Measurements from ENCODE around the gene ZNF30. TPM values are rescaled to one million over a fixed set of nuclear protein-coding genes. Genes with fewer than 3 reads are reported as not detected.

The ZNF30 gene
- total RNA-seq, 1 donor from 2014 or later = 3.5 TPM

DNA sequence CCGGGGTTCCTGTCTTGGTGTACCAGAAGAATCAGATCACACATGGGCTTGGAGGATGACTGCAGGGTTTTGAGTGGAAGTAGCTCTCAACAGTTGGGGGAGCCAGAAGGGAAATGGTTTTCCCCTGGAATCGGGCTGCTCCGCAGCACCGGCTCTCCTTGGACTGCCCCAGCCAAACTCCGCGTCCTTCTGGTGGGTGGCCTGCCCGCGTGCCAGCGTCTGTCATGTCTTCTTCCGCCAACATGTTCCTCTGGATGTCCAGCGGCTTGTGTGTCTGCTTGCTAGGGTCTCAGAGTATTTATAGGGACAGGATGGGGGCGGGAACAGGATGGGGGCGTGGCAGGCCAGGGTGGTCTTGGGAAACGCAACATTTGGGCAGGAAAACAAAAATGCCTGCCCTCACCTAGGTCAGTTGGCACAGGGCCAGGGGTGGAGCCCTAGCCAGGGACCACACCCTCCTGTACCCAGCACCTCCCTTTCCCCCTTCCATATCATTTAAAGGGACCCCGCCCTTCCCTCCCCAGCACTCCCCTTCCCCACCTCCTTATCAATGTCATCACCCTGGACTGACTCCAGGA is 1.3 kb upstream of the ZNF30 start:
- H3K27ac ChIP-seq = no peak overlapping the region
- peaks cover 12% of the 10 kb centered on the region for H3K4me1 ChIP-seq
- intact Hi-C loops (cut with DNase I) = no loop called here
- ATAC-seq (no peak), DNase-seq (no peak)
- TF ChIP-seq, protein P1, sequence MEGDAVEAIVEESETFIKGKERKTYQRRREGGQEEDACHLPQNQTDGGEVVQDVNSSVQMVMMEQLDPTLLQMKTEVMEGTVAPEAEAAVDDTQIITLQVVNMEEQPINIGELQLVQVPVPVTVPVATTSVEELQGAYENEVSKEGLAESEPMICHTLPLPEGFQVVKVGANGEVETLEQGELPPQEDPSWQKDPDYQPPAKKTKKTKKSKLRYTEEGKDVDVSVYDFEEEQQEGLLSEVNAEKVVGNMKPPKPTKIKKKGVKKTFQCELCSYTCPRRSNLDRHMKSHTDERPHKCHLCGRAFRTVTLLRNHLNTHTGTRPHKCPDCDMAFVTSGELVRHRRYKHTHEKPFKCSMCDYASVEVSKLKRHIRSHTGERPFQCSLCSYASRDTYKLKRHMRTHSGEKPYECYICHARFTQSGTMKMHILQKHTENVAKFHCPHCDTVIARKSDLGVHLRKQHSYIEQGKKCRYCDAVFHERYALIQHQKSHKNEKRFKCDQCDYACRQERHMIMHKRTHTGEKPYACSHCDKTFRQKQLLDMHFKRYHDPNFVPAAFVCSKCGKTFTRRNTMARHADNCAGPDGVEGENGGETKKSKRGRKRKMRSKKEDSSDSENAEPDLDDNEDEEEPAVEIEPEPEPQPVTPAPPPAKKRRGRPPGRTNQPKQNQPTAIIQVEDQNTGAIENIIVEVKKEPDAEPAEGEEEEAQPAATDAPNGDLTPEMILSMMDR (IDR thresholded peaks at IDR 0.05) = no peak
- no peak overlapping the region for H3K4me3 ChIP-seq
- no peaks in the 10 kb centered on the region for H3K9me3 ChIP-seq
- no peaks in the 10 kb centered on the region for H3K27me3 ChIP-seq (ENCODE audit: low read depth)
- H3K36me3 ChIP-seq = peaks cover 6% of the 10 kb centered on the region

DNA sequence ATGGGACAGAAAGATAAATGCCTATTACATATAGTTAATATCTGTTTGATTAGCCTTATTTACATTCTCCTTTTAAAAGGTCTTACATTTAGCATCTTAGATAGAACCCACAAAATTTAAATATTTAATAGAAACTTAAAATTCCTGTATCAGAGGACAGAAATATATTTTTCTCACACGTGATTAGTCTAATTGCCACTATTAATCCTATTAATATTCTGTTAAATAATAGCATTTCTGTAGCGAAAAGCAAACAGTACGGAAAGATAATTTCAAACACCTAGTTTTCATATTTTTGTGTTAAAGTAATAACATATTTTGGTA is 380 bp upstream of the ZNF30 start:
- H3K27ac ChIP-seq = peak overlapping the region; percentile 80
- no peaks in the 10 kb centered on the region for H3K27me3 ChIP-seq (ENCODE audit: low read depth)
- DNase-seq (no peak), ATAC-seq (no peak)
- H3K9me3 ChIP-seq = no peaks in the 10 kb centered on the region
- peak overlapping the region; percentile 85 for H3K4me3 ChIP-seq
- intact Hi-C loops (cut with DNase I) = no loop called here
- H3K36me3 ChIP-seq = peaks cover 15% of the 10 kb centered on the region
- peaks cover 12% of the 10 kb centered on the region for H3K4me1 ChIP-seq
- TF ChIP-seq, protein P1 (IDR thresholded peaks at IDR 0.05) = no peak

DNA sequence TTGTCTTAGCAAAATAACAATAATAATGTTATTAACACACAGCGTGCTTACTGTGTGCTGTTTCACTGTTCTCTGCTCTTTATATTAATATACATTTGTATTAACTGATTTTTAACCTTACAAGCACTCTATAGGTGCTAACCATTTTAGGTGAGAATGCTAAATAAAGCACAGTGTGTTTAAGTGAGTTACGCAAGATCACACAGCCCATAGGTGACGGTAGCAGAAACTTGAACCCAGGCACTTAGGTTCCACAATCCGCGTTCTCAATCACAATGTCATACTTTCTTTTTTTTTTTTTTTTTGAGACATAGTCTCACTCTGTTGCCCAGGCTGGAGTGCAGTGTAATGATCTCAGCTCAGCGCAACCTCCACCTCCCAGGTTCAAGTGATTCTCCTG is 5.8 kb downstream of the ZNF30 start:
- ATAC-seq = no peak
- TF ChIP-seq, protein P1 (IDR thresholded peaks at IDR 0.05) = no peak
- H3K4me1 ChIP-seq = peaks cover 9% of the 10 kb centered on the region
- no peak overlapping the region for H3K27ac ChIP-seq
- no peaks in the 10 kb centered on the region for H3K9me3 ChIP-seq
- intact Hi-C loops (cut with DNase I) = no loop called here
- no peaks in the 10 kb centered on the region for H3K27me3 ChIP-seq (ENCODE audit: low read depth)
- peaks cover 69% of the 10 kb centered on the region for H3K36me3 ChIP-seq
- H3K4me3 ChIP-seq = no peak overlapping the region
- DNase-seq = no peak

DNA sequence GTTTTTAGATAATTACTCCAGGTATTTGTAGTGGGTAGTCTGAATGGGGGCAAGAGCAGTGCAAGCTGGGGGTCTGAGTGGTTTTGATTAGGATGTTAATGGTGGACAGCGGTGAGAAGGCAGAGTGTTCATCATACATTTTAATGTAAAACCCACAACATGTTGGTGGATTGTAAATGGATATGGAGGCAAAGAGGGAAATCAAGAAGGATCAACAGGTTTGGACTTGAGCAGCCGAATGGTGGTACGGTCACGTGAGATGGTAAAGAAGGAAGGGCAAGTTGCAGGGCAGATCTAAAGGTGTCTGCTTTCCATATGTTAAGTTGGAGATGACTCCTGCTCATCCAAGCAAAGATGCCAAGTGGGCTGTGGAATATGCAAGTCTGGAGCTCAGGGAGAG is 9.5 kb downstream of the ZNF30 start:
- intact Hi-C loops (cut with DNase I) = no loop called here
- no peak overlapping the region for H3K27ac ChIP-seq
- H3K4me3 ChIP-seq = no peak overlapping the region
- TF ChIP-seq, protein P1 (IDR thresholded peaks at IDR 0.05) = no peak
- H3K4me1 ChIP-seq = no peaks in the 10 kb centered on the region
- ATAC-seq (no peak), DNase-seq (no peak)
- H3K9me3 ChIP-seq = no peaks in the 10 kb centered on the region
- H3K27me3 ChIP-seq (ENCODE audit: low read depth) = no peaks in the 10 kb centered on the region
- peaks cover 63% of the 10 kb centered on the region for H3K36me3 ChIP-seq

GRCh38 chr19:34938886-34939285 is 12.2 kb downstream of the ZNF30 start:
- intact Hi-C loops (cut with DNase I) = no loop called here
- DNase-seq (no peak), ATAC-seq (no peak)
- no peaks in the 10 kb centered on the region for H3K4me1 ChIP-seq
- H3K4me3 ChIP-seq = no peak overlapping the region
- peaks cover 45% of the 10 kb centered on the region for H3K36me3 ChIP-seq
- no peak overlapping the region for H3K27ac ChIP-seq
- no peaks in the 10 kb centered on the region for H3K27me3 ChIP-seq (ENCODE audit: low read depth)
- peaks cover 25% of the 10 kb centered on the region for H3K9me3 ChIP-seq
- TF ChIP-seq, protein P1 (IDR thresholded peaks at IDR 0.05) = no peak

Data from lower lobe of right lung (tissue), 2 donors.